BLaER1 (cell line): ENCODE measurements around the gene XPNPEP1.
A peak's percentile ranks its signal among the peaks of the same experiment; 100 is the strongest.

Source experiments
- H3K27ac ChIP-seq: shearing (Covaris generic); formaldehyde crosslinking; 2 replicates; pipeline ENCODE4 v1.8.1; 2022
- H3K27me3 ChIP-seq: shearing (Covaris generic); formaldehyde crosslinking; 2 replicates; pipeline ENCODE4 v1.8.1; 2022
- H3K36me3 ChIP-seq: shearing (Covaris generic); formaldehyde crosslinking; 2 replicates; pipeline ENCODE4 v1.8.1; 2022
- H3K4me1 ChIP-seq: shearing (Covaris generic); formaldehyde crosslinking; 2 replicates; pipeline ENCODE4 v1.8.1; 2022
- H3K4me2 ChIP-seq: shearing (Covaris generic); formaldehyde crosslinking; 2 replicates; pipeline ENCODE4 v1.8.1; 2022
- H3K4me3 ChIP-seq: shearing (Covaris generic); formaldehyde crosslinking; 2 replicates; pipeline ENCODE4 v1.8.1; 2022
- H3K9ac ChIP-seq: shearing (Covaris generic); formaldehyde crosslinking; 2 replicates; pipeline ENCODE4 v1.8.1; 2022
- H3K9me3 ChIP-seq: shearing (Covaris generic); formaldehyde crosslinking; 2 replicates; pipeline ENCODE4 v1.8.1; 2022
- H4K20me1 ChIP-seq: shearing (Covaris generic); formaldehyde crosslinking; 2 replicates; pipeline ENCODE4 v1.8.1; 2022
- Cebpa-rat ChIP-seq: shearing (Covaris generic); IDR thresholded peaks from 2 replicates; pipeline ENCODE4 v1.8.1; 2022

XPNPEP1 gene

DNA sequence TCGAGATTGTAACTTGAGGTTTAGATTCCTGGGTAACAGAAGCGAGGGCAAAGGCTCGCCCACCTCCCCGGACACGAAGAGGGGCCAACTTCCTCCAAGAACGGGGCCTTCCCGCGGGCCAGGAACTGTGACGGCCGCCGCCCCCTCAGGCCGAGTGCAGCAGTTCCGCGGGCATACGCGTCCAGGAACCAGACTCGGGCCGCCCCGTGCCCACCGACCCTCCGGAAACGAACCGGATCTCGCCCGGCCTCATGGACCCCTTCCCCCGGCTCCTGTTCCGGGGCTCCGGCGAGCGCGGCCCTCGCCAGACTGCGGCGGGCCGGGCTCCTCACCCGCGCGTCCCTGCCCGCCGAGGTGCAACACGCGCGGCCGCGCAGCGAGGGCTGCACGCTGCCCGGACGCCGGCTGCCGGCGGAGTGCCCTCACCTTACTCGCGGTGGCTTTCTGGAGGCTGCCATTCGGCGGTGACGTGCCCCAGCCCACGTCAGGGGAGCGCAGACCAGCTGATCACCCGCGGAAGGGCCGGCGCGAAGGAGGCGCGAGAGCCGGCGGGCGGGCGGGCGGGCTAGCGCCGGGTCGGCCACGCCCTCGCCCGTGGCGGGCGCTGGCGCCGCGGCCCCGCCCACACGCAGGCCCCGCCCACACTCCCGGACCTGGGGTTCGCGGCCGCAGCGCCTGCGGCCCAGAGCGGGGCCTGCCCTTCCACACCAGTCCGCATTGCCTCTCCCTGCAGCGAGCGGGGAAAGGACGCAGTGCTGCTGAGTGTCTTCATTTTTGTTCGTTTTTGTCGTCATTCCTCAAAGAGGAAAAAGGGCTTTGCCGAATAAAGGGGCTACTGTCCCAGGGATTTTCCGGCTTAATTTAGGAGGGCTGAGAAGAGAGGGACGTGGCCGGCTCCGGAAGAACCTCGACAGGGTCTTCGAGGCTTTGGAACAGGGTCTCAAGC lies at the start of gene XPNPEP1:
XPNPEP1 (minus strand) TSS at position 536 of the 946 bp plus-strand sequence; CDS start at position 458, 78 bp downstream.
- no peak for TF ChIP-seq Cebpa-rat
- Histone ChIP-seq H3K9me3 (peaks cover 10% of the 10 kb centered on the region), H3K9ac (peak within 1 kb of the TSS; percentile 82), H3K4me1 (peaks cover 21% of the 10 kb centered on the region), H3K27ac (peak within 1 kb of the TSS; percentile 82), H3K4me3 (peak within 1 kb of the TSS; percentile 81), H3K4me2 (peak within 1 kb of the TSS; percentile 89), H4K20me1 (no peaks in the 10 kb centered on the region; the same call in 1 of the 2 replicates), H3K27me3 (no peaks in the 10 kb centered on the region), H3K36me3 (peaks cover 15% of the 10 kb centered on the region)

- Histone ChIP-seq H3K9me3 (no peaks in the 10 kb centered on the region), H3K4me2 (no peak overlapping the region), H3K4me3 (no peak overlapping the region), H3K4me1 (no peaks in the 10 kb centered on the region), H3K36me3 (no peaks in the 10 kb centered on the region), H4K20me1 (no peaks in the 10 kb centered on the region), H3K27me3 (no peaks in the 10 kb centered on the region), H3K9ac (no peak overlapping the region), H3K27ac (no peak overlapping the region)
- no peak for TF ChIP-seq Cebpa-rat
These were observed 49.2 kb upstream of the XPNPEP1 start for GRCh38 chr10:109972372-109973001.

GRCh38 chr10:109971634-109972033 lies 48.3 kb upstream of the XPNPEP1 start:
- Histone ChIP-seq H3K9ac (no peak overlapping the region), H3K27me3 (no peaks in the 10 kb centered on the region), H3K4me1 (no peaks in the 10 kb centered on the region), H3K9me3 (no peaks in the 10 kb centered on the region), H3K4me3 (no peak overlapping the region), H3K27ac (no peak overlapping the region), H3K4me2 (no peak overlapping the region), H4K20me1 (no peaks in the 10 kb centered on the region), H3K36me3 (no peaks in the 10 kb centered on the region)
- no peak for TF ChIP-seq Cebpa-rat

DNA sequence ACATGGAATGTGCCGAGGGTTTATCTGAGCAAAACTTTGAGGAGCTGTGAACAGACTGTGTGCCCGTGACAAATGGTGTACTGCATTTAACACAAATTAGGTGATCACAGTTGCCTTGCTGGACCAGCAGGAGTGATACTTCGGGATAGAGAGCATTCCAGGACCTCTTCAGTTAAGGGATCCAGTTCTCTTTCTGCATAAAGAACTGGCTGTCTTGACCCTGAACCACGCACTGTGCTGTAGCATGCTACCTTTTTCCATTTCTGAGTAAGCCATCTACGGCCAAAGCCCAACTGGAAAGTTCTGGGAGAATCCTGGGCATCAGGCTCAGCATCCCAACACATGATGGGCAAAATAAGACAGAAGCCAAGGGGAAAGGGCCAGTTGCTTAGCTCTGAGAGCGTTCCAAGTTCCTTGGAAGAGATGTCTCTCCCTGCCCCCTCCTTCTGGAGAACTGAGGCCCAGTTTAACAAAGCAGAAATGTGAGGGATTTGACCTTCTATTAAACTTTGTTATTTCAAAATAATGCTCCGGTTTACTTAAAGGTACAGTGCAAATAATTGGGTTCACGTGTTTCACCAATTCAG lies 46.5 kb upstream of the XPNPEP1 start:
- Histone ChIP-seq H3K27me3 (no peaks in the 10 kb centered on the region), H3K27ac (no peak overlapping the region), H3K9ac (no peak overlapping the region), H3K36me3 (no peaks in the 10 kb centered on the region), H3K4me2 (no peak overlapping the region), H3K4me3 (no peak overlapping the region), H3K4me1 (no peaks in the 10 kb centered on the region), H3K9me3 (no peaks in the 10 kb centered on the region), H4K20me1 (no peaks in the 10 kb centered on the region)
- TF ChIP-seq Cebpa-rat = no peak

- Histone ChIP-seq H3K9ac (no peak overlapping the region), H3K36me3 (no peaks in the 10 kb centered on the region), H3K9me3 (no peaks in the 10 kb centered on the region), H3K27ac (no peak overlapping the region), H3K4me1 (no peaks in the 10 kb centered on the region), H3K4me2 (no peak overlapping the region), H3K4me3 (no peak overlapping the region), H3K27me3 (no peaks in the 10 kb centered on the region), H4K20me1 (no peaks in the 10 kb centered on the region)
- no peak for TF ChIP-seq Cebpa-rat
These were observed 45.8 kb upstream of the XPNPEP1 start for GRCh38 chr10:109968953-109969759.

- H3K27me3 ChIP-seq = no peaks in the 10 kb centered on the region
- H3K9ac ChIP-seq = no peak overlapping the region
- H3K4me3 ChIP-seq = no peak overlapping the region
- H4K20me1 ChIP-seq = no peaks in the 10 kb centered on the region
- no peak for TF ChIP-seq Cebpa-rat
- H3K4me2 ChIP-seq = no peak overlapping the region
- no peak overlapping the region for H3K27ac ChIP-seq
- no peaks in the 10 kb centered on the region for H3K4me1 ChIP-seq
- no peaks in the 10 kb centered on the region for H3K36me3 ChIP-seq
- H3K9me3 ChIP-seq = no peaks in the 10 kb centered on the region
These were observed 44.4 kb upstream of the XPNPEP1 start for GRCh38 chr10:109967739-109968088.

DNA sequence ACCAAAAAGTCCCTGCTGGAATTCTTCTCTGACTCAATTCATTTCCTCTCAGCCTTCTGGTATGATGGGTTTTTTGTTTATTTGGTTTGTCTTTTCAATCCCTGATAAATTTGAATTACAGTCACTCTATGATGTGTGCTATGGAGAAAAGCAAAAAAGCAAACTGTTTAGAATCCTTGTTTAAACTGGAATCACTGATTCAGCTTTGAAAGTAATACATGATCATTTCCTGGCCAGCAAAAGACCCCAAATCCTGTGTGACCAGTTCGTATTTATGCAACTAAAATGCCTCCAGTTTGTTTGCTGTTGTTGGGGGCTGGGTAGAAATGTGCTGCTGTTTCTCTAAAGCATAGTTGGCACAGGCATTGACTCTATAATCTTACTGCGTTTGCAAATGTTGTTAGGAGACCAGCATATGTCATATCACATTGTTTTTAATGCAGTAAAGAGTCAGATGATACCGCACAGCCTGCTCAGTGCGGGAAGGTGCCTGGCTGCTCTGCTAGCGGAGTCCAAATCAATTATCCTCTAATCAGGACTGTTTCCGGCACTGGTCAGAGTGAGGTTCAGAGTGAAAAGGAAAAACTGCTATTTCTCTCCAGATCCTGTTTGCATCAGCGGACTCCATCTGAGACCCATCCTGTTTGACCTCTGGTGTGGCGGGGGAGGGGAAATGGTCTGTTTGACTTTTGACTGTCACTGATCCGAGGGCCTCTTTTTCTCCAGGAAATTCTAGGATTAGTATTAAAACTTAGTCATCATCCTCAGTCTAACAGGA lies 43.8 kb upstream of the XPNPEP1 start:
- no peaks in the 10 kb centered on the region for H3K27me3 ChIP-seq
- H3K4me3 ChIP-seq = no peak overlapping the region
- H3K4me2 ChIP-seq = no peak overlapping the region

GRCh38 chr10:109964318-109964717 lies 41.0 kb upstream of the XPNPEP1 start:
- no peaks in the 10 kb centered on the region for H3K4me1 ChIP-seq

More for the DNA sequence above, 43.8 kb upstream of the XPNPEP1 start:
- H3K36me3 ChIP-seq = no peaks in the 10 kb centered on the region
- no peak for TF ChIP-seq Cebpa-rat
- H3K9me3 ChIP-seq = no peaks in the 10 kb centered on the region
- no peaks in the 10 kb centered on the region for H4K20me1 ChIP-seq
- no peak overlapping the region for H3K9ac ChIP-seq
- H3K27ac ChIP-seq = no peak overlapping the region
- no peaks in the 10 kb centered on the region for H3K4me1 ChIP-seq

DNA sequence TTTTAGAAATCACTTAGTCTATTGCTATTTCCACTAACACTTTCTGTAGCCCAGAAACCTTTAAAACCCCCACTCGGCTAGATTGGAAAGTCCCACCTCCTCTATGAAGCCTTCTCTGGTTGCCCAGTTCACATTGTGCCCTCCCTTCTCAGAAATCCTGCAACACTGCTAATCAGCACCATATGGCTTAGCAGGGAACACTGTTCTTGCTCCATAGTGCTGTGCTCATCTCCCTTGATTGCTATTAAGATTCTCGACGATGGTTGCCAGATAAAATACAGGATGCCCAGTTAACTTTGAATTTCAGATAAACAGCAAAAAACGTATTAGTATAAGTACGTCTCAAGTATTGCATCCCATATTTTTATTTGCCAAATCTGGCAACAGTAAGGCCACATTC lies 40.1 kb upstream of the XPNPEP1 start:
- H3K27me3 ChIP-seq = no peaks in the 10 kb centered on the region
- H3K4me1 ChIP-seq = no peaks in the 10 kb centered on the region
- no peak overlapping the region for H3K4me3 ChIP-seq
- no peak for TF ChIP-seq Cebpa-rat
- no peaks in the 10 kb centered on the region for H3K36me3 ChIP-seq
- no peak overlapping the region for H3K4me2 ChIP-seq
- no peak overlapping the region for H3K27ac ChIP-seq
- H3K9ac ChIP-seq = no peak overlapping the region
- H3K9me3 ChIP-seq = no peaks in the 10 kb centered on the region
- H4K20me1 ChIP-seq = no peaks in the 10 kb centered on the region

More at GRCh38 chr10:109964318-109964717, 41.0 kb upstream of the XPNPEP1 start:
- Histone ChIP-seq H3K4me3 (no peak overlapping the region), H3K9me3 (no peaks in the 10 kb centered on the region), H3K27me3 (no peaks in the 10 kb centered on the region), H3K9ac (no peak overlapping the region), H4K20me1 (no peaks in the 10 kb centered on the region), H3K27ac (no peak overlapping the region), H3K36me3 (no peaks in the 10 kb centered on the region), H3K4me2 (no peak overlapping the region)
- no peak for TF ChIP-seq Cebpa-rat
